Mammary epithelial cell (primary cell): ENCODE data around the gene CHD5.

ENCODE experiments used
- CTCF ChIP-seq, 2 donors: IDR thresholded peaks in 1 of 2; conservative IDR thresholded peaks in 1 of 2; 2 replicates each; pipeline ENCODE4 v1.5.1; 2011 to 2012; ENCODE audit warnings: inconsistent platforms in 2 of 2, low read length in 2 of 2, mild to moderate bottlenecking in 2 of 2, control low read depth in 1 of 2, low read depth in 1 of 2; ENCODE audit not compliant: insufficient read depth in 1 of 2; ENCODE audit errors: extremely low read depth in 1 of 2
- EZH2 ChIP-seq: IDR thresholded peaks from 2 replicates; pipeline ENCODE4 v1.6.1; 2012; ENCODE audit warnings: low read length, inconsistent platforms, borderline replicate concordance

DNA sequence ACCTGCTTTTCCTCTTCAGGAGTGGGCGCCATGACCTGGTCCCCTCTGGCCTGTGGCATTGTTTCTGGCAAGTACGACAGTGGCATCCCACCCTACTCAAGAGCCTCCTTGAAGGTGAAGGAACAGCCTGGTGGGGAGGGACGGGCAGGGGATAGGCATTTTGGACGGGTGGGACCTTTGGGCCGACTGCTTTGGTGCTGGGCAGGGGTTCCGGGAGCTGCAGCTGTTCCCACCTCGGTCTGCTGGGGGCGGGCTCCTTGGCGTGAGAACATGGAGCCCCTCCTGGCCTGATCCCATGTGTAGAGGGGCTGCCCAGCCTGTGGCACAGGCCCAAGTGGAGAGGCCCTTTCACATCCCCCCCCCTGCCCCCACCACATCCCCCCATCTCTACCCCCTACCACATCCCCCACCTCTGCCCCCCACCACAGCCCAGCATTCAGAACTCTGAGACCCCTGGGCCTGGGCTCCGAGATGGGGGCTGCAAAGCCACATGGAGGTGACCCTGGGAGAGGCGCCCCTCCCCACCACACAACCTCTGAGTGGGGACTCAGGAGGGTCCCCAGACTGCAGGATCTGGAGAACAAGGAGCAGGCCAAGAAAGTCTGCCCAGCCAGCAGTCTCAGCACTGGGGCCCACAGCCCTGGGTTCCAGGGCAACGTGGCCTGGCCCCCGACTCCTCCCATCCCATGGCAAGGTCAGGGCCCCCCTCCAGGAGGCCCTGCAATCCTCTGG, 84.4 kb downstream of the CHD5 start:
- TF ChIP-seq CTCF (conservative IDR thresholded peaks at IDR 0.05 in 1 of 2, IDR thresholded peaks at IDR 0.05 in 1 of 2; ENCODE audit: extremely low read depth in 1 of 2, insufficient read depth in 1 of 2, low read depth in 1 of 2, low read length in 2 of 2) = no peak
- no peak for TF ChIP-seq EZH2
